GM19240 (cell line): ENCODE data around the gene MISP3.

Source experiments
- DNase-seq: peaks from one replicate; pipeline ENCODE4 v3.0.0; 2011; ENCODE audit warnings: low spot score; ENCODE audit not compliant: insufficient read length

MISP3 gene

GRCh38 chr19:14080887-14081796 lies 8.6 kb downstream of the MISP3 start:
- DNase-seq: peak; percentile 100

GRCh38 chr19:14081797-14082674 lies 9.4 kb downstream of the MISP3 start:
- DNase-seq: no peak

GRCh38 chr19:14082675-14082960 lies 10.0 kb downstream of the MISP3 start:
- DNase-seq: no peak

DNA sequence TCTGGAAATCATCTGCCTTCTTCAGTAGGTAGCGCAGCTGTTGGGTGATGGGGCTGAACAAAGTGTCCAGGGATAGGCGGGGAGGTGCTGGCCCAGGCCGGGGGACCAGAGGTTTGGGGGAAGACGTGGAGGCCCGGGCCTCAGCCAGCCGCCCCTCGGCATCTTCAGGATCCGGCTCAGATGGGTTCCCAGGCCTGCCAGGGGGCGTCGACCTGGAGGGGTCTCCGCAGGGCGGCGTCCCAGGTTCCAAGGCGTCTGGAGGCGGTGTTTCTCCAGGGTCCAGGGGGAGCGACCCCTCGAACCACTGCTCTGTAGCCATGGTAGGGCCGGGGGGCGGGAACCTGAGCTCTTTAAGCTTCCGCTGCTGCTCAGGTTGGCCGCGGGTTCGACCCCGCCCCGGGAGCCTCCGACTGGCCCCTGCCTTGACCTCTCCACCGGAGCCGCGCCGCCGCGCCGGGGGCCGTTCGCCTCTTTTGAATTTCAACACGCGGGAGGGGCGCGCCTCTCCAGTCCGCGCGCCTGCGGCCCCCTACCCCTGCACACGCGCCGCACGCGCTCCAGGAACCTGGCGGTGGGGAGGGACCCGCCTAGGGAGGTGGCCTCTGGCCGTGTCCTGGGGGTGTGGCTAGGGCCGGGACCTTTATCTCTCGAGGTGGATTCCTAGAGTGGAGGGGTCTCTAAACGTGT lies 12.9 kb downstream of the MISP3 start, which contains the start of gene C19orf67:
TSS of gene C19orf67 (minus strand) at position 475 of the 687 bp plus-strand sequence. CDS start at position 319, 156 bp downstream.
- no peak for DNase-seq

- no peak for DNase-seq
These were observed 13.5 kb downstream of the MISP3 start for GRCh38 chr19:14086098-14086497.

DNA sequence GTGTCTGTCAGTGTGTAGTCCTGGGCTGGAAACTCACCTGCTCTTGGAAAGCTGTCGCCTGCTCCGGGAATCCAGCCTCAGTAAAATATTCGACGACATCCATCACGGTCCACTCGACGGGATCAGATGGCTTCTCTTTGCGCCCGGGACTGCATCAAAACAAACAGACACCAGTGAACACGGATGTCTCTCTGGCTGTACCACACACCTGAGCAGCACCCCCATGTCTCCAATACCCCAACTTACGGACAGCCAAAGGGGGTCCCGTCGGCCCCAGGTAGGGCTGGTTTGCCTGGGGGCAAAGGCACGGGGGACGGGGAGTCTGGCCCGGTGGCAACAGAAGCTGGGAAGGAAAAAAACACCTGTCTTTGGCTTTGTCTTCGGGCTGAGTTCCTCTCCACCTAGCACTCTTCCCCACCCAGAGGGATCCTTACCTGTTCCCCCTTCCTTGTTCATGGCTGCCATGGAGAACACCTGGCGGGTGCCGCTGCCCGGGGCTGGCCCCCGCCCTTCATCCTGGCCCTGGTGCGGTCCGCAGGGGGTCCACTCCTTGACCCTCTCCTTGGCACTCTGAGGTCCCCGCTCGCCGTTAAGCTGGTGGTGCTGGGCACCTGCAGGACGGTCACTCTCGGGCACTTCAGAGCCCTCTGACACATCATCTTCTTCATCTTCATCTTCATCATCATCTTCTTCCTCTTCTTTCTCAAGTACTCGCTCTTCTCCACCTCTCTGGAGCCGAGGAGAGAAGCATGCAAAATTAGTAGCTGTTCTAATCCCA lies 16.2 kb downstream of the MISP3 start:
- DNase-seq: no peak

DNA sequence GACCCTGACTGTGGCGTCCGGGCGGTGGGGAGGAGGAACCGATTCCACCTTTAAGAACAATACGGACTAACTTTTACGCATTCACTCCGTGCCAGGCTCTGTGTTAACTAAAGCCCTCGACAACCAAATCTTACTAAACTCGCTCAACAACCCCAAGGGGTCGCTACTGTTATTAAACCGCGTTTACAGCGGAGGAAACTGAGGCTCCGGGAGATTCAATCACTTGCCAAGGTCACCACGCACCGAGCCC lies 16.8 kb downstream of the MISP3 start:
- no peak for DNase-seq

DNA sequence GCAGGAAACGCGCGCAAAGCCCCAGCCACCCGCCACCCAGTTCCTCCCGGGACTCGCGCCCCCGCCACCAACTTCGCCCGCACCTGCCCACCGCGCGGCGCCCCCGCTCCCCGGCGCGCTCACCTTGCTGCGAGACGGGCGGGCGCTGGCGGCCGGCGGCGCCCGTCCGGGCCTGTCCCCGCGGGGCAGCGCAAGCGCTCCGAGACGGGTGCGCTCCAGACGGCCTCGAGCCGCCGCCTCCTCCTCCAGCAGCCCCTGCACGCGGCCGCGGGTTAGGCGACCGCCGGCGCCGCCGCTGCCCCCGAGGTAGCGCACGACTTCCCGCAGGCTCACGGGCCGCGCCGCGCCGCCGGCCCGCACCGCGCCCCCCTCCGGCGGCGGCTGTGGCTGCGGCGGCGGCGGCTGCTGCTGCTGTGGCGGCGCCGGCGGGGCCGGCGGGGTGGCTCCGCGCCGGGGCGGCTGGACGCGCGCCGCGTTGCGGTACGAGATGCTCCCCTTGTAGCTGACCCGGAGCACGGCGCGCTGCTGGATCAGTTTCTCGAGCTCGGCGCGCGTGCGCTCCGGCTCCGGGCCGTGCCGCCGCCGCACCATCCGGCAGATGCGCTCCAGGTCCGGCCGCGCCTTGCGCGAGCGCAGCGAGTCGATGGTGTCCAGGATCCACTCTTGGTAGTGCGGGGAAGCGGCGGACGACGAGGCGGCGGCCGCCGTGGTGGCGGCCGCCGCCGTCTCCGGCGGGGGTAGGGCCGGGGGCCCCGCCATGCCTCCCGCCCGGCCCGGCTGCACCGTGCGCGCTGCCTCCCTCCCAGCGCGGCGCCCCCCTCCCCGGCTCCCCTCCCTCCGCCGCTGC lies 17.3 kb downstream of the MISP3 start:
- peak; percentile 72 for DNase-seq

GRCh38 chr19:14090509-14091080 lies 18.0 kb downstream of the MISP3 start, which contains the start of gene SAMD1:
SAMD1 (minus strand) TSS chr19:14090751.
- DNase-seq: peak; percentile 84

- DNase-seq: peak; percentile 83
These were observed 18.7 kb downstream of the MISP3 start for GRCh38 chr19:14091081-14091812.

- DNase-seq: peak; percentile 66
These were observed 19.4 kb downstream of the MISP3 start for GRCh38 chr19:14091813-14092462.

DNA sequence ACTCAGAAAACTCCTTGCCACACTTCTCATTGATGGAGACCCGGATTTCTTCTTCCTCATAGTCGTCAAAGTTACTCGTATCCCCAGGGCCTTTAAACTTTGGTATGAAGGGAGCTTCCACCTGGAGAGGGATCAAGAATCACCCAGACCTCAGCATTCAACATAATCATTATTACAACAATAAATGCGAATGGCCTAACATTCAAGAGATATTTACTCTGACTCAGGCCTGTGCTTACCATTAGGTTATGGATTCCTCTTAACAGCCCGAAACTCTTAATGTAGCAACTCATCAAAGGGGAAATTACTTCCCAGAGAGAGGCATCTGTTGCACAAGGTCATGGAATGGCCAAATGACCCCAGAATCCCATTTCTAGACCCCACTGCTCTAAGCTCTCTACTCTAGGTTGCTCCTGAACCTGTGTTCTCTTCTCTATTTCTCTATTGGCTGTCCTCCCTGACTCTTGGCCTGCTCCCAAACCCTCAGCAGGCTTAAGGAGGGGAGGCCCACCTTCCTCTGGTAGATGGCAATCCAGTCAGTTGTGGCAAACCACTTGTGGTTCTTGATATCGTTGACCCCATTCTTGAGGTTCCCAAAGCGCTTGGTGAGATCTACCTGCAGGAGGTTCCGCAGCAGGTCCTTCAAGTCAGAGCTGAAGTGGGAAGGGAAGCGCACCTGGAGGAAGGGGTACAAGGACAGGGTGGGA lies 20.7 kb downstream of the MISP3 start:
- DNase-seq: no peak

- DNase-seq: no peak
These were observed 22.3 kb downstream of the MISP3 start for GRCh38 chr19:14094854-14095253.

GRCh38 chr19:14096272-14096992 lies 23.8 kb downstream of the MISP3 start:
- DNase-seq: no peak

DNA sequence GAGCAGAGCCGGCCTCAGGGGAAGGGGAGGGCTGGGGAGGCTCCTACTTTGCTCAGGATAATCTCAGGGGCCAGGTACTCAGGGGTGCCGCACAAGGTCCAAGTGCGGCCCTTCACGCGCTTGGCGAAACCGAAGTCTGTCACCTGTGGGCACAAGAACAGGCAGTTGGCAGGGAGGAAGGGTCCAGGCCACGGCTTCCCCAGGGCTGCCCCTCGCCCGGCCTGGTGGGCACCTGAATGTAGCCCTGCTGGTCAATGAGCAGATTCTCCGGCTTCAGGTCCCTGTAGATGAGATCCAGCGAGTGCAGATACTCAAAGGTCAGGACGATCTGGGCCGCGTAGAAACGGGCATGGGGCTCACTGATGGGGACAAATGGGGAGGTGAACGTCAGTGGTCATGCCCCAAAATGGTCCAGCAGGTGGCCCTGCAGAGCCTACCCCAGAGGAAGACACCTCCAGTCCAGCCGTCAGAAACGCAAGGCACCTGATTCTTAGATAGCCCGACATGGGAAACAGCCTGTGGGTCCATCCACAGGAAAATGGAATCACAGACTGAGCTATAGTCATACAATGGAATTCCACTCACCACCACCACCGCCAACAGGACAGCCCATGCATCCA lies 25.1 kb downstream of the MISP3 start:
- DNase-seq: no peak

DNA sequence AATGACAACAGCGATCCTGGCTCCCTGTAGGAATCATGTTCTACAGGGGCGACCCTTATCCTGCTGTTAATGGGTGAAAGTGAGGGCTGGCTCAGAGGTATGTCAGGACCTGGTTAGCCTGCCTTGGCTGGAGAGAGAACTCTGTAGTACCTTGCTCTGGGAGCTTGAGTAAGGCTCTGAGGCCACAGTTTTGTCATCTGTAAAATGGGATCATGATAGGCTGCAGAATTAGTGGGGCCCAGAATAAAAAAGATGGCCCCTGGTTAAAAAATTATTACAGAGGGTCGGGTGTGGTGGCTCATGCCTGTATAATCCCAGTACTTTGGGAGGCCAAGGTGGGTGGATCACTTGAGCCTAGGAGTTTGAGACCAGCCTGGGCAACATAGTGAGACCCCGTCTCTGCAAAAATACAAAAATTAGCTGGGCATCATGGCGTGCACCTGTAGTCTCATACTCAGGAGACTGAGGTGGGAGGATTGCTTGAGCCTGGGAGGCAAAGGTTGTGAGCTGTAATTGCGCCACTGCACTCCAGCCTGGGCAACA lies 28.5 kb downstream of the MISP3 start:
- DNase-seq: no peak
